ENCODE measurements around the gene PSG4.

DNA sequence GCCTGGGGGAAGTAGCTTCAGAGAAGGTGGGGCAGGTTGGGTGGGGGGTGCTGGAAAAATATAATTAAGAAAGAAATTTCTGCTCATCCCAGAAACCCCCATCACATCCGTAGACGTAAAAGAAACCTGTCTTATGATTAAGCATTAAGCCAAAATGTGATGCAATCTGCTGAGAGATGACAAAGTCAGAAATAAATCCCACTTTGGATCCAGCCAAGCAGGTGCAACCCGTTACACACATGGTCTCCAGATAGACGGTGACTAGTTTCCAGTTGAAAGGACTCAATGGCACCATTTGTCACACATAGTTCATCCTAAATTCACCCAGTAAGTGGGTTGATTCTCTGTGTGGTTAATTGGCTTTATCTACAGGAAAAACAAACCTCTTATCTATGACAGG lies 53.2 kb downstream of the PSG4 start:
- TF ChIP-seq, protein P1, sequence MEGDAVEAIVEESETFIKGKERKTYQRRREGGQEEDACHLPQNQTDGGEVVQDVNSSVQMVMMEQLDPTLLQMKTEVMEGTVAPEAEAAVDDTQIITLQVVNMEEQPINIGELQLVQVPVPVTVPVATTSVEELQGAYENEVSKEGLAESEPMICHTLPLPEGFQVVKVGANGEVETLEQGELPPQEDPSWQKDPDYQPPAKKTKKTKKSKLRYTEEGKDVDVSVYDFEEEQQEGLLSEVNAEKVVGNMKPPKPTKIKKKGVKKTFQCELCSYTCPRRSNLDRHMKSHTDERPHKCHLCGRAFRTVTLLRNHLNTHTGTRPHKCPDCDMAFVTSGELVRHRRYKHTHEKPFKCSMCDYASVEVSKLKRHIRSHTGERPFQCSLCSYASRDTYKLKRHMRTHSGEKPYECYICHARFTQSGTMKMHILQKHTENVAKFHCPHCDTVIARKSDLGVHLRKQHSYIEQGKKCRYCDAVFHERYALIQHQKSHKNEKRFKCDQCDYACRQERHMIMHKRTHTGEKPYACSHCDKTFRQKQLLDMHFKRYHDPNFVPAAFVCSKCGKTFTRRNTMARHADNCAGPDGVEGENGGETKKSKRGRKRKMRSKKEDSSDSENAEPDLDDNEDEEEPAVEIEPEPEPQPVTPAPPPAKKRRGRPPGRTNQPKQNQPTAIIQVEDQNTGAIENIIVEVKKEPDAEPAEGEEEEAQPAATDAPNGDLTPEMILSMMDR (IDR thresholded peaks at IDR 0.05; ENCODE audit: low read length), result no peak
- no peak for TF ChIP-seq EZH2phosphoT487 (IDR thresholded peaks at IDR 0.05; ENCODE audit: low read length)

Measured in MM.1S (cell line).